ENCODE data around the gene EEFSEC.

Gene EEFSEC

GRCh38 chr3:128419311-128419710 lies 266.0 kb downstream of the EEFSEC start:
- DNase-seq = no peak

DNA sequence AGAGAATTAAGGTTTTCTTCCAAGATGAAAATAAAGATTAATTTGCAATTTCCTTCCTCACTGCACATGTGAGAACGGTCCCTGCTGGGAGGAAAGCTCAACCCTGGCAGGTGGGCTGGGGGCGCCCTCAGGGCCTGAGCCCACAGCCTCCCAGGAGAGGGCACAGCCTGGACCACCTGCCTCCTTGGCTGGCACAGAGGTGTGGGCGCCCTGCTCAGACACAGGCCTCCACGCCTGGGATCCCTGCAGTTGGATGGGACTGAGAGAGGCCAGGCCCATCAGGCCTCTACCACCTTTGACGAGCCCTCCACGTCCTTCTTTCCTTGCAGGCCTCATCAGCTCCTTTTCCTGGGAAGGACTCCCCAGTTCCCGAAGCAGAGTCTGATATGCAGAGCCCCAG lies 267.0 kb downstream of the EEFSEC start:
- no peak for DNase-seq

DNA sequence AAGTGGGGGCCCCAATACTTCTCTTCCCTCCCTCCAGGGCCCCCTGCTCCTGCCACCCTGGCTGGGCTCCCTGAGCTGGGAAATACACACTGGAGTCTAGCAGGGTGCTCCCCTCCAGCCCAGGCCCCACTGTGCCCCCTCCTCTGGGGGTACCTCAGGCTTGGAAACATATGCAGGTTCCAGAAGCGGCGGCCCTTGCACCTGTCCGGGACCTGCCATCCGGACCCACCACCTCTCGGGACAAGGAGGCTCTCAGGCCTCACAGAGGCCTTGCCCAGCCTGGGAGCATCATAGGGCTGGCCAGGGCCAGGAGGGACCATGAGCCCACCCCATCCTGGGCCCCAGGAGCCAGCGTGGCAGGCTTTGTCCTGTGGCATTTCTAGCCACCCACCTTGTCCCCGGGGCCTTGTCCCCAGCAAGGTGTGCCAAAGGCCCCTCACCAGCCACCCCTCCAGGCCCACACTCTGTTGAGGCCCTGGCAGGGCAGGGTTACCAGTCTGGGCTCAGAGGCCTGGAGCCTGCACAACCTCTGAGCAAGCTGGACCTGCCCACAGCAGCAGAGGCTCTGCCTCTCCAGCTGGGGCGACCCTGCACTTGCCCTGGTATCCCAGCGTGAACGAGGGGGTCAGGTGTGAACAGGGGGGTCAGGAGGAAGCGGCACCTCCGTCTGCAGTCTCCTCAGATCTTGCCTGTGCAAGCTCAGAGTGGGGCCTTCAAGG lies 267.6 kb downstream of the EEFSEC start:
- DNase-seq = no peak

- no peak for DNase-seq
Measured at GRCh38 chr3:128421439-128421836, 268.2 kb downstream of the EEFSEC start.

DNA sequence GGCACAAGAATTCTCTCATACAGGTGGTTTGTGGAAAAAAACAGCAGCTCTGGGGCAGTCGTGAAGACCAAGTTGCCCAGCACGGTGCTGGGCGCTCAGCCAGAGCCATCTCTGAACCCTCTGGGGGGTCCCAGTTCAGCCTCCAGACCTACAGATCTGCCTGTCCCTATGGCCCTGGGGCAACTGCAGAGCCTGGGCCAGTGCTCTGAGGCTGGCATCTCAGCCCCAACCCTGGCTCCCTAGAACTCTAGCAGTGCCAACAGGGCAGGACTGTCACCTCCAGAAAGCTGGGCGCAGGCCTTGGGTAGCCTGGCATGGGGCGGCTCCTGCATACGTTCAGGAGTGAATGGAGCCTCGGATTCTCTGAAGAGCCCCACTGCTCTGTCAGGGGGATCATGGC lies 268.7 kb downstream of the EEFSEC start:
- DNase-seq = no peak

- no peak for DNase-seq
Measured at GRCh38 chr3:128422762-128423524, 269.7 kb downstream of the EEFSEC start.

DNA sequence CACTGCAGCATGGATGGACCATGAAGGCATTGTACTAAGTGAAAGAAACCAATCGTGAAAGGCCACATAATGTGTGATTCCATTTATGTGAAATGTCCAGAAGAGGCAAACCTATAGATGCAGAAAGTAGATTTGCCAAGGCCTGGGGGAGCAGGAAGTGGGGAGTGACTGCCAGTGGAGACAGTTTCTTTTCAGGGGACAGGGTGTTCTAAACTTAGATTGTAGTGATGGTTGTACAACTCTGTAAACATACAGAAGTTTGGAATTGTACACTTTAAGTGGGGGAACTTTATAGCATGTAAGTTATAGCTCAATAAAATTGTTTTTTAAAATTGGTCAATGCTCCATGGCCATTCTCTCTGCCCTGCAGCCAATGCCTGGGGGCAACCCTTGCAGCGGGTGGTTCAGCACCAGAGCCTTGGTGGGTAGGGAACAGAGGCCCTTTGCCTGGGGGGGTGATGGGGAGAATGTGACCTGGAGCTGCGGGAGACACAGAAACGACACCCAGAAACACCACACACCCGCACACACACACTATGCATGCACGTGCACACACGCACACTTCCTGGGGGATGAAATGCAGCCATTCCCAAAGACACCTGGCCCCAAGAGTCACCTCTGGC lies 270.4 kb downstream of the EEFSEC start:
- DNase-seq = no peak

DNA sequence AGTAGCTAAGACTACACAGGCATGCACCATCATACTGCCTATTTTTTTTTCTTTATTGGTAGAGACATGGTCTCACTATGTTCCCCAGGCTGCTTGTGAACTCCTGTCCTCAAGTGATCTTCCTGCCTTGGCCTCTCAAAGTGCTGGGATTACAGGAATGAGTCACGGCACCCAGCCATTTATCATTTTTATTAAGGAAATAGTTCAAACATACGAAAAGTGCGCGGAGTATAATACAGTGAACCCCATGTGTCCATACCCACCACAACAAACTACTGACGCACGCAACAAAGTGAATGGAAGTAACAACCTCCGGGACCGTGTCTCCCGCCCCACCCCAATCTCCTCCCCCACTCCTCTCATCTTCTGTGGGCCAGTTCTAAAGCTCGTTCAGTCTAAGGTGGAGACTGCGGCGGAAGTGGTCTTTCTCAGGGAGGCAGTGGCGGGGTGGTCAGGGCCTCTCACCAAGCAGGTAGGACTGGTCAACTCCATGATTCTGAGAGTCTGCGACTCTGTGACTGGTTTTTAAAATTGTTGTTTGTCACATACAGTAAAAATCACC lies 271.3 kb downstream of the EEFSEC start:
- no peak for DNase-seq

- no peak for DNase-seq
Measured at GRCh38 chr3:128425142-128425845, 272.0 kb downstream of the EEFSEC start.

DNA sequence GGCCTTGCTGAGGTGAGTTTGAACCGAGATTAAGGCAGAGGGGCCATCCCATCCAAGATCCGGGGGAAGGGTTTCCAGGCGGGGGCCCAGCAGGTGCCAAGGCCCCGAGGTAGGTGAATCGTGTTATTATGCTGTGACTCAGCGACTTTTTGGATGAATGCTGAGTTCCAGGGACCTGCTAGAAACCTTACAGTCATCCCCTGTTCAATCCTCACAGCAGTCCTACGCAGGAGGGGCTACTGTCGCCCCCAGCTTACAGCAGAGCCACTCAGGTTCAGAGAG lies 272.5 kb downstream of the EEFSEC start:
- no peak for DNase-seq

DNA sequence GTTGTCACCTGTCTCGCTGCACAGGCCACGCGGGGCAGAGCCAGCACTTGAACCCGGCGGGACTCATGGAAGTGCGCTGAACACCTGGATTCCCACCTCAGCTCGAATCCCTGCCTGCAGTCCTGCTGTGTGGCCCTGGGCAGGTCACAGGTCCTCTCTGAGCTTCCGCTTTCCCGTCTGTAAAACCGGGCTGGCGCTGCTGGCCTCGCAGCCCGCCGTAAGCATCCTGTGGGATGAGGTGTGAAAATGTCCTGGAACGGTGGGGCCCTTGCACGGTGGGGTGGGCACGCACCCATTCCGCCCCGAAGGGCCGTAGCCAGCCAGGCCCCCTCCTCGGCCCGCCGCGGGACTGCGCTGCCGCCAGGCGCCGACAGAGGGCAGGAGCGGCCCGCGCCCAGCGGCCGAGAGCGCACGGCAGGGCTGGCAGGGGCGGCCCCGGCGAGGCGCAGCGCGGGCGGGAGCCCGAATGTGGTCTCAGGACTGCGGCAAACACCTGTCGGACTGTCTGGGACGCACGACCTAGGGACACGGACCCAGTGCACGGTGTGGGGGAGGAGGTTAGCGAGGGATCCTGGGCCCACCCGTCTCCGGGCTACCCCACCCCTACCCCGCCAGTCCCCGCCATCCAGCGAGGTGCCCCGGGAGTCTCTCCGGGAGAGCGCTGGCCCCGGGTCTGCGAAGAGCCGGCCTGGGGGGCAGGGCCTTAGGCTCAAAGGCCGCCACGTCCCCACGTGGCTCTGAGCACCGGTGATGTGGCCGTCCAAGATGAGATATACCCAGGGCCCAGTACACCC lies 273.0 kb downstream of the EEFSEC start:
- no peak for DNase-seq

DNA sequence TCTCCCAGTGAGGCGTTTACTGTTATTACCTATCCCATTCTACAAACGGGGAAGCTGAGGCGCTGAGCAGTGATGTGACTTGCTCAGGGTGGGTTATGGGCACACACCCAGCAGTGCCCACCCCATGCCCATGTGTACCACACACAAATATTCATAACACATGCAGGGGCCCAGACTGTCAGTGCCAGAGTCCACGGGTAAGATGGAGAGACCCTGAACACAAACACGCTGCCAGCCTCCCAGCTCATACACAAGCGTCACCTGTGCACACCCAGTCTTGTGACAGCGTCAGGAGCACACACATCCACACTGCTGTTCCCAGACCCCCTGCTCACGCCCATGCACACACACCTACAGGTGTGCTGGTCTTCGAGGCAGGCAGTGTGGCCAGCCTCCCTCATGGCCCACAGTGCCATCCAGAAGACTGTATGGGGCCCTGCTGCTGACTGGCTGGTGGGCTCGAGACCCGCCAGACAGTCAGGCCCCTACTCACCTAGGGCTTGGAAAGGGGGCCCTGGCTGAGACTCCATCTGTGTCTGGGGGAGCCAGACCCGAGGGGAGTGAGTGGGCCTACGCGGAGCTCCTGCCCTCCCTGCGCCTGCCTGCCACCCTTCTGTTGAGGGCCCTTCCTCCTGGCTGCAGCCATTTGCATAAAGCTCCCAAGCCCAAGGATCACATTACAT lies 274.0 kb downstream of the EEFSEC start:
- DNase-seq = no peak

DNA sequence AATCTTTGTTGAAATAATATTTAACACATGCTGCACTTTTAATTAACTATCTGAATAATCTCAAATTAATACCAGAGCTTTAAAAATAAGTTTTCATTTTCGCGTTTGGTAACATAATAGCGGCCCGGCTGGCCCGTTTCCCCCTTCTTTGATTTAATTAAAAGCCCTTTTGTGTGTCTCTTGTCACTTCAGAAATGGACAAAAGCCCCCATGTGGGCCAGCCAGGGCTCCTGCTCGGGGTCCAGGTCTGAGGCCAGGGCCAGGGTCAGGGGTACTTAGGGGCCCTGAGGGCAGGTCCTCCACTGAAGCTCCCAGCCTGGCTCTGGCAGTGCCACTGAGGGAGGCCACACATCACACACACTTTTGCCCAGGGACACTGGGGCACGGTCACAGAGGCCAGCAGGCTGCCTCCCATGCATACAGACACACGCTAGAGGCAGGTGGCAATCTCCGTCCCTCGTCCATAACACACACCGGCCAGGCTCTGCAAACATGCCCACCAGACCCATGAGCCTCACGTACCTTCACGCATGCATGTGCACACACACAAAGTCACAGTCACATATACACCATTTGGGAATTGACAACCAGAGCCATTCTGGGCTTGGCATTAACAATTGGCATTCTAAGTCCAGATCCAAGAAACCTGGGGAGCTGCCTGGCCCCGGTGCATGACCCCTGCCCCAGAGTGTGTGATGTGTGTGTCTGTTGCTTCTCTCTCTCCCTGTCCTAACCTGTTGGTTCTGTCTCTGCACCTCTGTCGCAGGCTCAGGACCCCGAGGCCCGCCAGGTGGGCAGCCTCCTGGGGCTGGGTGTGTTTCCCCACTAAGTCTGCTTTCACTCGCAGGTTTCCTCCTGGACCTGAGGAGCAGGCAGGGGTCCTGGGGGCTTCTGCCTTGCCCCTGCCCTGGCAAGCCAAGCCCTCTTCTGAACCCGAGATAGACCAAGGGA lies 274.9 kb downstream of the EEFSEC start:
- no peak for DNase-seq

DNA sequence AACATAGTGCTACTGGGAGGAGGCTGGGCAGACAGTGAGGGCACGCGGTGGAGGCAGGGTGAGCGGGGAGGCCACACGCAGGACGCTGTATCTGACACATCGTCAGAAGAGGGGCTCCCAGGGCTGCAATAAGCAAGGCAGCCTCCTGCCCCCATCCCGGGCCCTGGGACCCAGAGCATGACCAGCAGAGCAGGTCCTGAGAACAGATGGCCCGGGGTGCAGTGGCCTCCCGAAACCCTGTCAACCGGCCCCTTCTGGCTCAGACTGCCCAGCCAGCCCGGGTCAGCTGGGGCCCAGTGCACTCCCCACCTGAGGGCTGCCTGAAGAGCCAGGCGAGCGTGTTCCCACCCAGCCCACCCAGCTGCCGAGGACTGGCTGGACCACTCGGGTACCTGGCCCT lies 276.0 kb downstream of the EEFSEC start:
- no peak for DNase-seq

GRCh38 chr3:128429751-128430150 lies 276.5 kb downstream of the EEFSEC start:
- DNase-seq = no peak

DNA sequence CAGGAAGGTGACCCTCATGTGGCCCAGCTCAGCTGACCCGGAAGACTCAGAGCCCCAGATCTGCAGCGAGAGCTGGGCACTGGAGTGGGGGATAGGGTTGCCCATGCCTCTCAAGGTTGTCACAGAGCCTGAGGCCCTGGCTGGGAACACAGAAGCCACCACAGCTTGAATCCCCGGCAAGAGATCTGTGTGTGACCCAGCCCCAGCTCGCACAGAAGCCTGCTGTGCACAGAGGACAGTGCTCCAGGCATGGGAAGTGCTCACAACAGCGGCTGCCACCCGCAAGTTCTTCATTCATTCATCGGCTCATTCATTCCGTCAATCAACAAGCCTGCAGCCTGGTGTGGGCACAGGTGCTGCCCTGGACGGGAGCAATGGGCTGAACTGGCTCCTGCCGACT lies 277.0 kb downstream of the EEFSEC start:
- DNase-seq = no peak

GRCh38 chr3:128430731-128431130 lies 277.4 kb downstream of the EEFSEC start:
- no peak for DNase-seq

- no peak for DNase-seq
Measured at GRCh38 chr3:128431803-128432300, 278.6 kb downstream of the EEFSEC start.

DNA sequence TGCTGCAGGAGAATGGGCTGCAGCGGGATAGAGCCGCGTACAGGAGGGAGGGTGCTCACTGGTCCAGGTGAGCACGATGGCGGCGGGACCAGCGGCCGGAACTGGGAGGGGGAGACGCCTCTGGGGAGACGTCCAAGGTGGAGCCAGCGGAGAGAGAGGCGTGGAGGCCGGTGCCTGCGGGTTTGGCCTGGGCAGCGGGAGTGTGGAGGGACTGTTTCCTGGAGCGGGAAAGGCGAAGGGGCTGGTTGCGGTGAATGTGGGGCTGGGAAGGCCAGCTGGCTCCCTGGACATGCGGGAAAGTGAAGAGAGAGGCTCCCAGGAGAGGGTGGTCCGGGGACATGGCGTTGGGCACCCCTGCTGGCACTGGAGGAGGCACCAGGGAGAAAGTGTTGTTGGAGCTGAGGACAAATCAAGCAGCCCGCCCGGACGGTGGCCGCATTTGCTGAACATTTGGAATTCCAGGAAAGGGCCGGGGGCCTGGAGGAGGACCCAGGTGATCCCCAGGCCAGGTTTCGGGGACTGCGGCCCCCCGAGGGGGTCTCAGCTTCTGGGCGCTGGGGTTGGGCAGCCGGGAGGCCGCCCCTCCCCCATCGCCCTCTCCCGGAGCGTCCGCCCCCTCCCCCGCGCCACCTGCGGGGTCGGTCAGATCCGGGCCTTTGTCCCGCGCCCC lies 279.2 kb downstream of the EEFSEC start:
- DNase-seq = no peak
